Thyroid gland (tissue), 4 donors: ENCODE measurements around the gene DEPP1. TPM values are rescaled to one million over a fixed set of nuclear protein-coding genes. Genes with fewer than 3 reads are reported as not detected.
A peak's percentile ranks its signal among the peaks of the same experiment; 100 is the strongest.

Experiments used
- DNase-seq, 2 donors: peaks; one replicate each; pipeline ENCODE4 v3.0.0-alpha.2; 2019
- H3K27ac ChIP-seq, 3 donors: fragments of 200-600 bp; sonication (generic); 1 replicate in 2 of 3; 2 replicates in 1 of 3; pipeline ENCODE4 v1.5.1; 2016 to 2019; ENCODE audit warnings: mild to moderate bottlenecking in 1 of 3, moderate library complexity in 1 of 3
- H3K27me3 ChIP-seq: fragments of 200-600 bp; sonication (generic); one replicate; pipeline ENCODE4 v1.5.1; 2019
- H3K36me3 ChIP-seq, 2 donors: fragments of 200-600 bp; sonication (generic); one replicate each; pipeline ENCODE4 v1.5.1; 2016 to 2019
- H3K4me1 ChIP-seq, 2 donors: fragments of 200-600 bp; sonication (generic); one replicate each; pipeline ENCODE4 v1.5.1; 2017 to 2019
- H3K4me3 ChIP-seq, 3 donors: fragments of 200-600 bp; sonication (generic); replicated peaks in 1 of 3; 1 replicate in 2 of 3; 2 replicates in 1 of 3; pipeline ENCODE4 v1.5.1; 2016; ENCODE audit warnings: mild to moderate bottlenecking in 1 of 3
- H3K9me3 ChIP-seq: fragments of 200-600 bp; sonication (generic); one replicate; pipeline ENCODE4 v1.5.1; 2017
- CTCF ChIP-seq, 6 experiments: fragments of 200-600 bp in 3 of 6; fragments of 450-650 bp in 3 of 6; sonication (generic) in 3 of 6; IDR thresholded peaks; one replicate each; pipeline ENCODE4 v1.5.1; 2016 to 2019; ENCODE audit warnings: antibody characterized with exemption in 6 of 6, mild to moderate bottlenecking in 2 of 6, inconsistent platforms in 1 of 6, moderate library complexity in 1 of 6
- POLR2A ChIP-seq, 2 donors: fragments of 450-650 bp; IDR thresholded peaks; one replicate each; pipeline ENCODE4 v1.6.1; 2017; ENCODE audit warnings: antibody characterized with exemption in 2 of 2, mild to moderate bottlenecking in 2 of 2, moderate library complexity in 1 of 2
- WGBS, 2 donors: methylation state at CpG; one replicate each; pipeline ENCODE4 v1.1.5; 2017; 5-methylcytosine and 5-hydroxymethylcytosine counted together
- intact Hi-C: fragments of 100-400 bp; cut with DNase I; formaldehyde crosslinking; loops from one replicate; pipeline ENCODE4 v1.15.1; 2023
- total RNA-seq, 4 donors: library from RNA; depleted of rRNA; stranded (reverse); fragments of >200 nt; gene quantifications; one replicate each; pipeline ENCODE4 v1.2.3, GENCODE V29; 2016

DEPP1 gene
- total RNA-seq, 4 donors from 2014 or later = 45.1 to 518 (median 182) TPM

DNA sequence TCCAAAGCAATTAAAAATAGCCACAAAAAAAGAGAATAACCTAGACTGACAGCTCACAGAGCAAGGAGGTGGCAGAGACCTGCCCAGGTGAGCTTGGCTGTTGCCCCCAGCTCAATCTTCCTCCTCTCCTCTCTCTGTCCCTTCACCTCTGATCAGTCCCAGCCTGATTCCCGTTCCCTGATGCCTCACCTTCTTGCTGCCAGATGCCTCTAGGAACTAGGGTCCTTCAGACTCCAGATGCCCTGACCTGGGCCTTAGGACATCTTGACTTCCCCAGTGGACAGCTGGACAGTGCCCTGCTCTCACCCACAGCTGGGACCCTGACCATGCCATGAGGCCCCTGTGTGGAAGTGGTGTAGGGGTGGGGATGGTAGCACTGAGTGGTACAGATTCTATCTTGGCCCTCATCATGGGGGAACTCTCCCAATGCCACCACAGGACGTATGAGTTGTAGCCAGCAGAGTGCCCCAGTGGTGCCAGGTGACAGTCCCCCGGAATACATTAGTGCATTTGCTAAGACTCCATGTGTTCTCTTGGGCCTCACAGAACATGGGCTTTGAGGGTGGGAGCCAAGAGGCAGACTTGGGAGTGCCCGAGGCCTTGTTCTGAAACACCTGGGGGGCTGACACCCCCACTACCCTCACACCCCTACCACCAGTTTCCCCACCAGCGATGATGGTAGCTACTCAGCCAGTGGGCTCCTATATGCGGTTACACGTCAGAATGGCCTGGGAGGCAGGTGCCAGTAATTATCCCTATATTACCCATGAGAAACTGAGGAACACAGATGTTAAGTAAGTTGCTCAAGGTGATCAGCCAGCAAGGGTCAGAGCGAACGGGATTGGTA is 2.0 kb downstream of the DEPP1 start:
- no peak for TF ChIP-seq POLR2A (IDR thresholded peaks at IDR 0.05)
- no peak for TF ChIP-seq CTCF (IDR thresholded peaks at IDR 0.05)
- peak in 1 of 2 donors; percentile 12 for DNase-seq
- WGBS, 2 donors = 73 to 82% methylated on average over 8 to 9 of the region's 9 CpGs
- H3K4me3 ChIP-seq = peak overlapping the region in 1 of 3 donors; percentile 65
- intact Hi-C loops = no loop called here
- peaks cover 36 to 37% of the 10 kb centered on the region in 2 donors for H3K36me3 ChIP-seq
- H3K27me3 ChIP-seq = no peaks in the 10 kb centered on the region
- peaks cover 70 to 98% of the 10 kb centered on the region in 2 donors for H3K4me1 ChIP-seq
- no peaks in the 10 kb centered on the region for H3K9me3 ChIP-seq
- peak overlapping the region; percentile 59 to 97 (median 95) for H3K27ac ChIP-seq

DNA sequence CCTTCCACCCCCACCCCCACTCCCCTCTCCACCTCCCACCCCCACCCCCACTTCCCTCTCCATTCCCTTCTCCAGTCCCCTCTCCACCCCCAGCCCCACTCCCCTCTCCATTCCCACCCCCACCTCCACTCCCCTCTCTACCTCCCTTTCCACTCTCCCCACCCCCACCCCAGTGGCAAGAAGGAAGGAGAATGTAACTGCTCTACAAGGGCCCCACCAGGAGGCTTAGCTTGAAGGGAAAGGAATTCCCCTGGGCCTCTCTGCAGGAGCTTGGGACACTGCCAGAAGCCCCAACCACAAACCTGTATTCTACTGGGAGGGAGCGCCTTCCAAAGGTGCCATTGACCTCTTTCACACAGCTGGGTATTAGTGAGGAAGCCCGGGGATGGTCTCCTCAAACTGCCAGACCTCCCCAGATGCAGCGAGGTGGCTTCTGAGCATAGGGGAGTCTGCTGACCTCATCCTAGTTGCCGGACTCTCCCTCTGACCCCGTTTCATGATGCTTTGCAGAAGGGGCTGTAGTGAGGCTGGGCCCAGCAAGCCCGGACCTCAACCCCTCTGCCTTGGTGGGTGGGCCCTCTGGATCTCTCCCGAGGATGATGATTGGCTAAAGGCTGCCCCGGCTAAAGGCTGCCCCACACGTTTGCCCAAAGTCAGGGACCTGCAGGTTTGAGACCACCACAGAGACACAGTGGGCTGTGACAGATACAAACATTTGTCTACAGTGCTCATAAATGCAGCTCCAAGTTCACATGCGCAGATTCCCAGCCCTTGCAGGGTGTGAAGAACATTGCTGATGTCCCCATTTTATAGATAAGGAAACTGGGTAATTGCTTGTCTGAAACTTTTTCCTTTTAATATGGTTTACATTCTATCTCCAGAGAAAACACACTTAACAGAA is 2.9 kb downstream of the DEPP1 start:
- DNase-seq = peak; percentile 64 to 78
- 39 to 46% methylated on average over 6 to 10 of the region's 10 CpGs for WGBS, 2 donors
- intact Hi-C loops = loop anchor here (2.0 kb wide), 1 partner anchor 41 kb away; no protein-coding TSS in a partner anchor
- peaks cover 70 to 89% of the 10 kb centered on the region in 2 donors for H3K4me1 ChIP-seq
- TF ChIP-seq CTCF (IDR thresholded peaks at IDR 0.05) (no peak), POLR2A (IDR thresholded peaks at IDR 0.05) (no peak)
- peak overlapping the region in 1 of 3 donors; percentile 65 for H3K4me3 ChIP-seq
- no peaks in the 10 kb centered on the region for H3K27me3 ChIP-seq
- H3K36me3 ChIP-seq = peaks cover 45 to 46% of the 10 kb centered on the region in 2 donors
- H3K27ac ChIP-seq = peak overlapping the region; percentile 59 to 97 (median 95)
- H3K9me3 ChIP-seq = no peaks in the 10 kb centered on the region

DNA sequence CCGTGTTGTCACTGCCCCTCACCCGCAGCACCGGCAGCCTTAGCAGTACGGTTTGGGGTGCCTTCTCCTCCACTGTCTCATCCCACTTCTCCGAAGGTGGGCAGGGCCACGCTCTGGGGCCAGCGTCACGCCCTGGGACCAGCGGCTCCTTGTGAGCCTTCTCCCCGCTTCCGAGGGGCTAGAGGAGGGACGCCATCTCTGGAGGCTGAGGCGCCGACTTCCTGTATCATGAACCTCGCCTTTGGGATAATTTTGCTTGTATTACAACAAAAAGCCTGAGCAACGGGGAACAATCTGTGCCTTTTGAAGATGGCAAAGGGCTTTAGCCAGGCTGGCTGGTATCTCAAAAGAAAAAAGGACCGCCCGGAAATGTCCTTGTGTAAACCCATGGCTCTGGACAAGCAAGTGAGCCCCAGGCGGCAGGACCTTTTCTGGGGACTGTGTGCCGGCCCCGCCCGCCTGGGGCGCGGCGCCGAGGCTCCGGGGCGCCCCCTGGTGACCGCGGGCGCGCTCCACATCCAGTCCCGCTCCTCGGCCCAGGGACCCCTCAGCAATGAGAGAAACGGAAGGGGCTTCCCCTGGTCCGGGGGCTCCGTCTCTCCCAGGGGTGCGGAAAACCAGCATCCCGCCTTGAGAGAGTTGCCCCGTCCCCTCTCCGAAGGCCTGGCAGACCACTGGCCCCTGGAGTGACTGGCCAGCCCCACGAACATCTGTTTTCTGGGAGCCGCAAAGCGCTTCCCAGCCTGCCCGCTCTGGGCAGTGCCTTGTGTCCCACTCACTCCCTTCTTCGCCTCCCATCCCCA is 3.8 kb downstream of the DEPP1 start:
- WGBS, 2 donors = 10 to 16% methylated on average over 37 to 39 of the region's 46 CpGs
- Histone ChIP-seq H3K27me3 (no peaks in the 10 kb centered on the region), H3K4me3 (peak overlapping the region in 1 of 3 donors; percentile 65), H3K27ac (peak overlapping the region; percentile 79 to 97 (median 95)), H3K4me1 (peaks cover 66 to 83% of the 10 kb centered on the region in 2 donors), H3K9me3 (no peaks in the 10 kb centered on the region), H3K36me3 (peaks cover 51 to 54% of the 10 kb centered on the region in 2 donors)
- intact Hi-C loops = loop anchor here (2.0 kb wide), 1 partner anchor 40 kb away; no protein-coding TSS in a partner anchor
- TF ChIP-seq POLR2A (IDR thresholded peaks at IDR 0.05) (peak in 1 of 2 donors; percentile 35), CTCF (IDR thresholded peaks at IDR 0.05) (peak; percentile 60 to 98 (median 90))
- peak; percentile 72 to 77 for DNase-seq

- no peaks in the 10 kb centered on the region for H3K27me3 ChIP-seq
- intact Hi-C loops = loop anchor here (2.0 kb wide), 1 partner anchor 39 kb away; no protein-coding TSS in a partner anchor
- TF ChIP-seq CTCF (IDR thresholded peaks at IDR 0.05) (no peak), POLR2A (IDR thresholded peaks at IDR 0.05) (no peak)
- H3K27ac ChIP-seq = peak overlapping the region; percentile 79 to 97 (median 95)
- WGBS, 2 donors = 0% methylated on average over 1 of the region's 7 CpGs
- H3K4me3 ChIP-seq = peak overlapping the region in 1 of 3 donors; percentile 65
- peaks cover 69 to 83% of the 10 kb centered on the region in 2 donors for H3K4me1 ChIP-seq
- peak in 1 of 2 donors; percentile 33 for DNase-seq
- H3K9me3 ChIP-seq = no peaks in the 10 kb centered on the region
- H3K36me3 ChIP-seq = peaks cover 53 to 54% of the 10 kb centered on the region in 2 donors
Measured at GRCh38 chr10:44974082-44974627, 4.5 kb downstream of the DEPP1 start.
